BLaER1 treated with 17β-estradiol and CSF1 and Interleukin-3, amounts not matched to agents 10 nM and 100 nM (cell line): ENCODE measurements around the gene PBX1.

ENCODE experiments used
- H3K27ac ChIP-seq, 11 experiments: shearing (Covaris generic); formaldehyde crosslinking; 2 replicates each; pipeline ENCODE4 v1.8.1; 2022
- H3K27me3 ChIP-seq, 11 experiments: shearing (Covaris generic); formaldehyde crosslinking; 2 replicates each; pipeline ENCODE4 v1.8.1; 2022
- H3K36me3 ChIP-seq, 11 experiments: shearing (Covaris generic); formaldehyde crosslinking; 2 replicates each; pipeline ENCODE4 v1.8.1; 2022
- H3K4me1 ChIP-seq, 10 experiments: shearing (Covaris generic); formaldehyde crosslinking; 2 replicates each; pipeline ENCODE4 v1.8.1; 2022
- H3K4me2 ChIP-seq, 11 experiments: shearing (Covaris generic); formaldehyde crosslinking; 2 replicates each; pipeline ENCODE4 v1.8.1; 2022
- H3K4me3 ChIP-seq, 10 experiments: shearing (Covaris generic); formaldehyde crosslinking; 2 replicates each; pipeline ENCODE4 v1.8.1; 2022
- H3K9ac ChIP-seq, 11 experiments: shearing (Covaris generic); formaldehyde crosslinking; 2 replicates each; pipeline ENCODE4 v1.8.1; 2022
- H3K9me3 ChIP-seq, 11 experiments: shearing (Covaris generic); formaldehyde crosslinking; replicated peaks in 1 of 11; 2 replicates each; pipeline ENCODE4 v1.8.1; 2022
- H4K20me1 ChIP-seq, 11 experiments: shearing (Covaris generic); formaldehyde crosslinking; 2 replicates each; pipeline ENCODE4 v1.8.1; 2022
- Cebpa-rat ChIP-seq, 11 experiments: shearing (Covaris generic); IDR thresholded peaks; 2 replicates each; pipeline ENCODE4 v1.8.1; 2022

The PBX1 gene

DNA sequence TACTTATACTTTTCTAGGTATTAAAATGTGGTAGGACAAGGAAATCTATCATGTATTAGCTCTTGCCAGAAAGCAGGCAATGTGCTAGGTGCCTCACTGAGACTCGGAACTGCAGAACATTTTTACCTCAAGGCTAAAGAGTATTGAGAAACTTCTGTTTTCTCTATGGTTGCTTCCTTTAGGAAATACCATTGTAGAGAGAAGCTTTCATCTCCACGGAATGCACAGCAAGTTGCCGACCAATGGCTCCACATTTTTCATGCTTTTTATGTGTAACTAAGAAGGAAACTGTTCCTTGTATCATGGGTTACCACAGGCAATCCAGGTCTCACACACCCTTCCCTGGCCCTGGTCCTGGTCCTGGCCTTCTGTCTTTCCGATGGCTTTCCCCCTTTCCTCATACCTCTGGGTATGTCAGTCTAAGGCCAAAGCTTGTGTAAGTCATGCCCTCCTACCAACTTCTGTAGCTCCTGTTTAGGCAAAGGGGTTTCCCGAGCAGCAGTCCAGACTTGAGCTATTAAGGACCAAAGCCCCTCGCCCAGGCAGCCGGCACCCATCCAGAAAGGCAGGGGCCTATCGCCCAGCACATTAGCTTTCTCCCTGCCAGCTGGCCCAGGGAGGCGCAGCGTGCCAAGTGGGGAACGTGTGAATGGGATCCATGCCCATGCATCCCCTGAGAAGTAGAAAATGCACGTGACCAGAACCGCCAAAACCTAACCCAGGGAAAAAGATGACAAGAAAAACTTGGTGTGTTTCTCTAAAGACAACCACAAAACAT, 225.0 kb downstream of the PBX1 start:
- no peak overlapping the region for H3K4me2 ChIP-seq
- no peak overlapping the region for H3K9ac ChIP-seq
- 0 out of 22 replicates have a peak, but pooled peaks cover 0 to under 1% (median 0%) of the 10 kb centered on the region in 11 experiments for H3K27me3 ChIP-seq
- H3K4me3 ChIP-seq, result no peak overlapping the region
- no peak overlapping the region for H3K27ac ChIP-seq
- H4K20me1 ChIP-seq, result peaks cover 53 to 99% (median 94%) of the 10 kb centered on the region in 11 experiments; a peak in 21 of 22 replicates
- peaks cover 0 to 3% (median 0%) of the 10 kb centered on the region in 10 experiments; a peak in 2 of 20 replicates for H3K4me1 ChIP-seq
- H3K9me3 ChIP-seq, result no peaks in the 10 kb centered on the region
- H3K36me3 ChIP-seq, result peaks cover 3 to 73% (median 28%) of the 10 kb centered on the region in 11 experiments; a peak in 17 of 22 replicates
- no peak for TF ChIP-seq Cebpa-rat (IDR thresholded peaks at IDR 0.05)

DNA sequence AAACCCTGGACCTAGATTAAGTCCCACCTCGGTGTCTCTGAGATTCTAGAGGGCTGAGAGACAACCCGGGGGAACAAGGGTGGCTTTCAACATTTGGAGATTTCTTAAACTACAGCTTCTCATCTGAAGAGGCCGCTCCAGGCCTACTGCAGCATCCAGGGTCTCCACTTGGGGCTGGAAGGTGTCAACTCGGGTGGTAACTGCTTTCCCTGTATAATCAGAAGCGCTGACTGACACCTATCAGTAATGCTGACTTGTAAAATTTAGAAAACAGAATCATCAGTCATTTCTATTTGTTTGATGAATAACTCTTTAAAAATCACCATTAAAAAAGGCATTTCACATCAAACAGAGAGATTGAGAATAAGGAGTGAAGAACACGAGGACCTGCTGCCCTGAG, 226.0 kb downstream of the PBX1 start:
- no peak for TF ChIP-seq Cebpa-rat (IDR thresholded peaks at IDR 0.05)
- H3K4me1 ChIP-seq, result peaks cover 0 to 3% (median 0%) of the 10 kb centered on the region in 10 experiments; a peak in 3 of 20 replicates
- peaks cover 0 to 73% (median 19%) of the 10 kb centered on the region in 11 experiments; a peak in 17 of 22 replicates for H3K36me3 ChIP-seq

GRCh38 chr1:164785841-164786534, 227.0 kb downstream of the PBX1 start:
- Histone ChIP-seq H3K36me3 (peaks cover 0 to 73% (median 21%) of the 10 kb centered on the region in 11 experiments; a peak in 17 of 22 replicates), H4K20me1 (peaks cover 62 to 99% (median 95%) of the 10 kb centered on the region in 11 experiments; a peak in 21 of 22 replicates), H3K9me3 (no peaks in the 10 kb centered on the region), H3K4me1 (peaks cover 0 to 7% (median 0%) of the 10 kb centered on the region in 10 experiments; a peak in 5 of 20 replicates), H3K9ac (no peak overlapping the region), H3K27me3 (peaks cover 0 to 10% (median 0%) of the 10 kb centered on the region in 11 experiments; a peak in 4 of 22 replicates), H3K27ac (no peak overlapping the region), H3K4me3 (no peak overlapping the region), H3K4me2 (no peak overlapping the region)
- no peak for TF ChIP-seq Cebpa-rat (IDR thresholded peaks at IDR 0.05)

More for the DNA sequence above, 226.0 kb downstream of the PBX1 start:
- Histone ChIP-seq H3K27ac (no peak overlapping the region), H3K4me2 (no peak overlapping the region), H3K9ac (no peak overlapping the region), H4K20me1 (peaks cover 56 to 99% (median 95%) of the 10 kb centered on the region in 11 experiments; a peak in 21 of 22 replicates), H3K27me3 (0 out of 22 replicates have a peak, but pooled peaks cover 0 to 4% (median 0%) of the 10 kb centered on the region in 11 experiments), H3K4me3 (no peak overlapping the region), H3K9me3 (no peaks in the 10 kb centered on the region)

DNA sequence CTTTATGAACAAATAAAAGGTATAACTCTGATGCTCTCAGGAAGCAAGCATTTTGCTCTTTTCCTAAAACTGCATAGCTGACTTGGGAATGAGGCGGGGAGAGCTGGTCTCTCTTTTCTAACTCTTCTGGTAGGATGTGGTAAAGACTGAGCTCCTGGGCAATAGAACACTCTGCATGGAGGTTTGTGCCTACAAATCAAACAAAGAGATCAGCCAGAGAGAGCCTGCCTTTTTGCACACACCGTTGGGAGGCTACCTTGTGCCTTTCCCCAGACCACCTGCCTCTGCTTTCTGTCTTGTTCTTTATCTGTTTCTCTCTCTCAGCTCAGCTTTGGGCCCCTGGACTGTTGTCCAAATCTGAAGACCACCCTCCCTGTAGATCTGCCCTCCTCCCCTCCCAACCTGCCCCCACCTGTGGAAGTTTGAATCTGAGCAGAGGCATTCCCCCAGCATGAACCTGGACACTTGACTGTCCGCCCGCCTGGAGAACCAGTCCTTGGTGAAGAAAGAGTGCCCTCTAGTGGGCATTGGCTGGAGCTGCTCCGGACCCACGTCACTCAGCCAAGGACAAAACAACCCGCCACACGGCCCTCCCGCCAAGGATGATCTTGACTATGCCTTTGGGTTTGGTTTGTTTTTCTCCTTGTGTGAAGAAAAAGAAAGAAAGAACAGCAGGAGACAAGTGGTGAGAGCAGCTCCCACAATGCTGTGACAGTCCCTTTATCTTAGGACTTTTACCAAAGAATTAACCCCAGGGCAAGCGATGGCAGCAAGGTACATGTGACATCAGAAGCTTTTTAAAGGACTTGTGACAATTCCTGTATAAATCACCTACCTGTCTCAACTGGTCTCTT, 228.2 kb downstream of the PBX1 start:
- no peak for TF ChIP-seq Cebpa-rat (IDR thresholded peaks at IDR 0.05)
- Histone ChIP-seq H3K4me3 (no peak overlapping the region), H3K4me2 (no peak overlapping the region), H3K4me1 (peaks cover 0 to 7% (median 0%) of the 10 kb centered on the region in 10 experiments; a peak in 5 of 20 replicates), H3K9ac (no peak overlapping the region), H3K27ac (no peak overlapping the region), H3K36me3 (peaks cover 0 to 73% (median 24%) of the 10 kb centered on the region in 11 experiments; a peak in 19 of 22 replicates), H3K27me3 (peaks cover 0 to 15% (median 2%) of the 10 kb centered on the region in 11 experiments; a peak in 7 of 22 replicates), H3K9me3 (no peaks in the 10 kb centered on the region), H4K20me1 (peaks cover 66 to 99% (median 95%) of the 10 kb centered on the region in 11 experiments; a peak in 21 of 22 replicates)

- H3K27me3 ChIP-seq, result peaks cover 0 to 21% (median 3%) of the 10 kb centered on the region in 11 experiments; a peak in 8 of 22 replicates
- peaks cover 72 to 99% (median 95%) of the 10 kb centered on the region in 11 experiments; a peak in 21 of 22 replicates for H4K20me1 ChIP-seq
- peaks cover 0 to 7% (median 0%) of the 10 kb centered on the region in 10 experiments; a peak in 5 of 20 replicates for H3K4me1 ChIP-seq
- H3K36me3 ChIP-seq, result peaks cover 6 to 73% (median 24%) of the 10 kb centered on the region in 11 experiments; a peak in 21 of 22 replicates
- H3K9ac ChIP-seq, result no peak overlapping the region
- no peaks in the 10 kb centered on the region for H3K9me3 ChIP-seq
- no peak for TF ChIP-seq Cebpa-rat (IDR thresholded peaks at IDR 0.05)
- no peak overlapping the region for H3K27ac ChIP-seq
- H3K4me3 ChIP-seq, result no peak overlapping the region
- no peak overlapping the region for H3K4me2 ChIP-seq
Measured at GRCh38 chr1:164787834-164788231, 228.8 kb downstream of the PBX1 start.

- peaks cover 70 to 100% (median 96%) of the 10 kb centered on the region in 11 experiments; a peak in 21 of 22 replicates for H4K20me1 ChIP-seq
- peaks cover 19 to 73% (median 31%) of the 10 kb centered on the region in 11 experiments for H3K36me3 ChIP-seq
- no peak overlapping the region for H3K9ac ChIP-seq
- no peak for TF ChIP-seq Cebpa-rat (IDR thresholded peaks at IDR 0.05)
- H3K9me3 ChIP-seq, result no peaks in the 10 kb centered on the region
- H3K4me2 ChIP-seq, result no peak overlapping the region
- H3K4me3 ChIP-seq, result no peak overlapping the region
- H3K27me3 ChIP-seq, result peaks cover 0 to 37% (median 21%) of the 10 kb centered on the region in 11 experiments; a peak in 18 of 22 replicates
- H3K27ac ChIP-seq, result no peak overlapping the region
- H3K4me1 ChIP-seq, result peaks cover 0 to 8% (median 5%) of the 10 kb centered on the region in 10 experiments; a peak in 12 of 20 replicates
Measured at GRCh38 chr1:164790081-164790480, 231.1 kb downstream of the PBX1 start.

- Histone ChIP-seq H3K36me3 (peaks cover 24 to 91% (median 51%) of the 10 kb centered on the region in 11 experiments), H3K4me3 (no peak overlapping the region), H3K4me1 (peaks cover 0 to 8% (median 5%) of the 10 kb centered on the region in 10 experiments; a peak in 11 of 20 replicates), H4K20me1 (peaks cover 66 to 99% (median 96%) of the 10 kb centered on the region in 11 experiments), H3K27ac (no peak overlapping the region), H3K9me3 (no peaks in the 10 kb centered on the region), H3K27me3 (peaks cover 8 to 57% (median 39%) of the 10 kb centered on the region in 11 experiments), H3K9ac (no peak overlapping the region), H3K4me2 (no peak overlapping the region)
- TF ChIP-seq Cebpa-rat (IDR thresholded peaks at IDR 0.05), result no peak
Measured at GRCh38 chr1:164792410-164793004, 233.5 kb downstream of the PBX1 start.
